ENCODE measurements around the gene MX2.

The MX2 gene

GRCh38 chr21:41363370-41364270, 1.8 kb downstream of the MX2 start:
- no peak for DNase-seq (ENCODE audit: low read depth in 2 of 2)

GRCh38 chr21:41364308-41364707, 2.5 kb downstream of the MX2 start:
- DNase-seq (ENCODE audit: low read depth in 2 of 2) = no peak

DNA sequence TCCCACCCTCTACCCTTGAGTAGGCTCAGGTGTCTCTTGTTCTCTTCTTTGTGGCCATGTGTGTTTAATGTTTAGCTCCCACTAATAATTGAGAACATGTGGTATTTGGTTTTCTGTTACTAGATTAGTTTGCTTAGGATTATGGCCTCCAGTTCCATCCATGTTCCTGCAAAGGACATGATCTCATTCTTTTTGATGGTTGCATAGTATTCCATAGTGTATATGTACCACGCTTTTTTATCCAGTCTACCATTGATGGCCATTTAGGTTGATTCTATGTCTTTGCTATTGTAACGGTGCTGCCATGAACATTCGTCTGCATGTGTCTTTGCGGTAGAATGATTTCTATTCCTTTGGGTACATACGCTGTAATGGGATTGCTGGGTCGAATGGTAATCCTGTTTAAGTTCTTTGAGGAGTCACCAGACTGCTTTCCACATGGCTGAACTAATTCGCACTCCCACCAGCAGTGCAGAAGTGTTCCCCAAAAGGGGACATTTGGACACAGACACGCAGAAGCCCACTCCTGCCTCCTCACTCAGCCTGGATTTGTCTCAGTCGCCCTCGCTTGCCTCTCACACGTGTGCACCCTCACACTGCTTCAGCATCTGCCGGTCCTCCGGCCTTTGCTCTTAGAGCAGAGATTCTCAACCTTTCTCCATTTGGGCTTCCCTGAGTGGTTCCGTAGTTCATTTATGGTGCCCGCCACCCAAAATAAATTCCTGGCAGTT, 3.7 kb downstream of the MX2 start:
- no peak for DNase-seq (ENCODE audit: low read depth in 2 of 2)

DNA sequence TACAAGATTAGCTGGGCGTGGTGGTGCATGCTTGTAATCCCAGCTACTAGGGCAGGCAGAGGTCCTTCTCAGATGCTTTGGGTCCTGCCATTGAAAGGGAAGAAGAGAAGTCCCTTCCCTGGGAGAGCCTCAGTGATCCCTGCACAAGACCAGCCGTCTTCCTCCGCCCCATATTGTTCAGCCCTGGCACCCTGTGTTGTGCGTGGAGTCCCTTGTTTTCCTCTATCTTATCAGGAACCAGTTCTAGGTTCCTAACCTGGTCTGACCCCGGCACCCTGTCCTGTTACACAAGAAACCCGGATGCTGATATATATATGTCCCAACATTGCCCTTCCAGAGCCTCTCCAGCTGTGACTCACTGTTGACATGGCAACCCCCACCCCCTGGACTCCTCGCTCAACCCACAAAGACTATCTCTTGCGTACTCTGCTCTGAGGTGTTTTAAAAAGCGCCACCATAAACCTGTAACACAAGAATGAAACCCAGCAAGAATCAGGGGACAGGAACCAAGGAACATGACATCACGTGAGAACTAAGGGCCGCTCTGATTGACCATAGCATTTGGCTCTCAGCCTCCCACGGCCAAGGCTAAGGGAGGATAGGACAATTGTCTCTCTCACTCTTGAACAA, 4.8 kb downstream of the MX2 start:
- no peak for DNase-seq (ENCODE audit: low read depth in 2 of 2)

- no peak for DNase-seq (ENCODE audit: low read depth in 2 of 2)
Observed at GRCh38 chr21:41367301-41367944, 5.6 kb downstream of the MX2 start.

GRCh38 chr21:41367945-41368734, 6.3 kb downstream of the MX2 start:
- DNase-seq (ENCODE audit: low read depth in 2 of 2) = no peak

DNA sequence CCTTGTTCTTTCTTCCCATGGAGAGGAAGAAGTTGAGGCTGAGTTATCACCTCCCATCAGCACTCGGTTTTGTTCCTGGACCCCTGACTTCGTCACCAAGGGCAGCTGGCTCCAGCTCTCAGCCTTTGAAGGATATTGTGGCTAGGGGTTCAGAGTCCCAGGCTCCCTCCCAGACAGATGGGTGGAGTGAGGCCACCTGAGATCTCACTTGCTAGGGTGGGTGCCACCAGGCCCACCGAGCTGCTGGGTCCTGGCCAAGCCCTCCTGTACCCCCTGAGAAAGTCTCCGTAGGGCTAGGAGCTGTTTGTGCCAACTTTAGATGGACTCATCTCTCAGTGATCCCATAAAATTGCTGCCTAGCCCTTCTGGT, 6.9 kb downstream of the MX2 start:
- DNase-seq (ENCODE audit: low read depth in 2 of 2) = no peak

- DNase-seq (ENCODE audit: low read depth in 2 of 2) = no peak
Observed at GRCh38 chr21:41369105-41369919, 7.5 kb downstream of the MX2 start.

GRCh38 chr21:41369920-41370839, 8.4 kb downstream of the MX2 start:
- no peak for DNase-seq (ENCODE audit: low read depth in 2 of 2)

GRCh38 chr21:41370840-41371684, 9.2 kb downstream of the MX2 start:
- DNase-seq (ENCODE audit: low read depth in 2 of 2) = no peak

- DNase-seq (ENCODE audit: low read depth in 2 of 2) = no peak
Observed at GRCh38 chr21:41371685-41372030, 9.8 kb downstream of the MX2 start.

- DNase-seq (ENCODE audit: low read depth in 2 of 2) = no peak
Observed at GRCh38 chr21:41373253-41373652, 11.4 kb downstream of the MX2 start.

DNA sequence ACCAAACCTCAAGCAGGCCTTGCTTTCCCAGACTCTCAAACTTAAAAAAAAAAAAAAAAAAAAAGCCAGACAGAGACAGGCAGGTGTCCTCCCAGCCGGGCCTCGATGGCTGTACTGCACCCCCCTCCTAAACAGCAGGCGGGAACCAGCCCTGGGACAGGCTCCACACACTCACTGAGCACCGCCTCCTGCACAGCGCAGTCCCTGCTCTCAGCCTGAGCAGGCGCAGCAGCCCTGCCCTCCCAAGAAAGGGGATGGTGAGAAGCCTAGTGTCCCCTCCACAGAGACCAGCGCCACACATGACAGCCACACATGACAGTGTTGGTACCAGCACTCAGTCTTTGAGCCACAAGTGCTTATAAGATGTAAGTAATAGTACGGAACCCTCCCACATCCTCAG, 11.9 kb downstream of the MX2 start:
- no peak for DNase-seq (ENCODE audit: low read depth in 2 of 2)

DNA sequence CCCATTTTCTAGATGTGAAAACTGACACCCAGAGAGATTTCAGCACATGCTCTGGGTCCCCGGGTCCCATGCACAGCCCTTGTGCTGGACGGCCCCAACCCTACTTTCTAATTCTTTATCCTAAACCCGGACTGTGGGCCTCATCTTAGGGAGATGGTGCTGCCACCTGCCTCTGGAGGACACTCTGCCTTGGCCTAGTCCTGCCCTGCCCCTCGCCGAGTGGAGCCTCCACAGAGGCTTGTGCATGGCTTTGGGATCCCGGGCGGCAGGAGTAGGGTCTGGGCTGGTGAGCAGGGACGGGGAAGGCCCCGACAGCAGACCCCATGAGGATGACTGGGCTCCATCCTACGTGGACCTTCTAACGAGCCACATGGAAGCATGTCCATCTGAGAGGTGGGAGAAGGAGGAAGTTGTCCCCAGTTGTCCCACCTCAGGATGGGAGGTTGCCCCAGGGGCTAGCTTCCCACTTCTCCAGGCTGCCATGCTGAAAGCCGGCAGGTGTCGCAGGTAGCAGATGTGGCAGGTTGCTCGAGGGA, 12.4 kb downstream of the MX2 start:
- DNase-seq (ENCODE audit: low read depth in 2 of 2) = no peak

DNA sequence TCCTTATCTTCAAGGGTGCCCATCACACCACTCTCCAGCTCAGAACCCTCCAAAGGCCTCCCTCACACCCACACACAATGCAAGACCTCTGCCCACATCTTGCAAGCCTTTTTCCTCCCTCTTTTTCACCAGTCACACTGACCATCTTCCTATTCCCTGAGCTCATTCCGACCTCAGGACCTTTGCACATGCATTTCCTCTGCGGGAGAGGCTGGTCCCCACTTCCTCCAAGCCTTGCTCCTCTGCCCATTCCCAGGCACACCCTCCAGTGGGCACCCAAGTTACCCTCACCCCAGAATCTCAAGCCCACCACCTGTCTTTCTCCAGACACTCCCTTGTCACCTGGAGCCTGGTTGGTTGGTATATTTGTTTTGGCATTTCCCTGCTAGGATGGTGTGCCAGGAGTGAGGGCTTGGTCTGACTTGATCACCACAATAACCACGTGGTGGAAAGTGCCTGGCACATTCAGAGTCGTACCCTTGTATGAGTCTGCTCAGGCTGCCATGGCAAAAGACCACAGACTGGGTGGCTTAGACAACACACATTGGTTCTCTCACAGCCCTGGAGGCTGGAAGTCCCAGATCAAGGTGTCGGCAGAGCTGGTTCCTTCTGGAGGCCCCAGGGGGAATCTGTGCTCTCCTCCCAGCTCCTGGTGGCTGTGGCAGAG, 13.2 kb downstream of the MX2 start:
- DNase-seq (ENCODE audit: low read depth in 2 of 2) = no peak

GRCh38 chr21:41375875-41376274, 14.0 kb downstream of the MX2 start:
- no peak for DNase-seq (ENCODE audit: low read depth in 2 of 2)

GRCh38 chr21:41377715-41378114, 15.9 kb downstream of the MX2 start:
- DNase-seq (ENCODE audit: low read depth in 2 of 2) = no peak

DNA sequence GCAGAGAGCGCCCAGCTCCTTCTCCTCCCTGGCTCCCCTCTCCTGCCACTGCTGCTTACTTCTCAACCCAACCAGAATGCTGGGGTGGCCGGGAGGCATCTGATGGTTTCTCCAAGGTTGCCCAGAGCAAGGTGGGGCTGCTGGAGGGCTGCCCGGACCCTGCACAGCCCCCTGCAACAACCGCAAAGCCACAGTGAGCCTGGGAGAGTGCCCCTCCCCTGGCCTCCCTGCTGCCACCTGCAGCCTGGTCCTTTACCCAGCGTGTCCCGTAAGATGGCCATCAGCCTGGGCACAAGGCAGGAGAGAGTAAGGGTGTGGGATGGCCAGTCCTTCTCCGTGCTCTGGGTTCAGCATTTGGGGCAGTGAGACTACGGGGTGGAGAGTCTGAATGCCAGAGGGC, 17.0 kb downstream of the MX2 start:
- DNase-seq (ENCODE audit: low read depth in 2 of 2) = no peak

All from stimulated activated CD8-positive, alpha-beta memory T cell treated with anti-CD3 and anti-CD28 coated beads, Interleukin-7, amount 100 ng/mL, for 4 hours (primary cell).